Measurements from ENCODE around the gene NTHL1.

NTHL1 gene

DNA sequence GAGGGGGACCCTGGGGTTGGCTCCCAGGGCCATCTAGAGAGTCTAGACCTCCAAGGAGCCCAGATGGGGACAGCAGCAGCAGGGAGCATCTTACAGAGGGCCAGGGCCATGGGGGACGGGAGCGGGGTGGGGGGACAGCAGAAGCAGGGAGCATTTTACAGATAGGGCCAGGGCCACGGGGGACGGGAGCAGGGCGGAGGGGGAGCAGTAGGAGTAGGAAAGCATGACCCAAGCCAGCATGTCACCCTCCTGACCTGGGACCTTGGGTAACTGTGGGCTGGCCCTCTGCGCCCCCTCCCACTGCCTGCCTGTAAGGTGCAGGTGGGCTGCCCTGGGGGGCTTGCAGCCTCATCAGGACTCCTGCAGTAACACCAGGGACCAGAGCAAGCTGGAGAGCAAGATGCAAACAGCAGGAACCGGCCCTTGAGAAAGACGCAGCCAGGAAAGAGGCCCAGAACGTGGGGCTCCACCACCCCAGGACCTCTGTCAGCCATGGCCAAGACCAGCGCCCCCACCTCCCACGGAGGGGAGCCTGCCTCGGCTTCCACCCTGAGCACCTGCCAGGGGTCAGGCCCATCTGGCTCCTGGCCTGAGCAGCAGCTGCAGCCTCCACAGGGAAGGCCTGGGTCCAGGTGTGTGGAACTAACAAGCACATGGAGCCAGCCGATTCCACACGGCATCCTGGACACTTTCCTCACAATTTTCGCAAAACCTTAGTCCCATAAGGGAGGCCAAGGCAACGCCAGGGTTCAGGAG, 40.4 kb downstream of the NTHL1 start:
- no peak for DNase-seq

DNA sequence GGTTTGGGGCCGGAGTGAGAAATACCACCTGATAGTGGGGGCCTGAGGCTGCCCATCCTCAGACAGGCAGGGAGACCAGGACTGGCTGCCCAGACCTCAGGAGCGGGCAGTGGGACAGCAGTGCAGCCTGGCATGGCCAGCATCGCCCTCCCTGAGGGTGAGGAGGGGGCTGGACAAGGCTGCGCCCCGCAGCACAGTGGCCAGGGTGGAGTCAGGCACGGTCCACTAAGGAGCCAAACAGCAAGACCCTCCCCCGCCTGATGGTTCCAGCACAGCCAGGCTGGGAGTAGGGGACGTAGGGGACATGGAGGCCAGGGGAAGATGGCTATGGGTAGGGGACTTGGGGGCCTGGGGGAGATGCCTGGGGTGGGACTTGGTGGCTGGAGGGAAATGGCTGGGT, 41.3 kb downstream of the NTHL1 start:
- DNase-seq: no peak

DNA sequence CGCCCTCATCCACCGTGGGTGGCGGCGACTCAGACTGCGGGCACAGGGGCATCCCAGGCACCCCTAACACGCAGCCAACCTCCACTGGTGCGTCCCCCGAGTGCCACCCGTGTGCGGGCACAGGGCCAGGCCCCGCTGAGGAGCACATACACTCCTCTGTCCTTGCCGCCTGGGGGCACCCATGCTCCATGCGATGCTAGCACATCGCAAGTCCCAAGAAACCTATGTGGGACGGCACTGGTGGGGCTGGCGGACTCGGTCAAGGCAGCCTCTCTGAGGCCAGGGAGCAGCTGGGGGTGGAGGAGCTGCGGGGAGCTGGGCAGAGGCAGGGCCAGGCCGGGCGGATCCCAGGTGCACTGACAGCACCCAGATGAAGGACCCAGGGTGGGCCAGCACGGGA, 42.0 kb downstream of the NTHL1 start:
- DNase-seq: no peak

DNA sequence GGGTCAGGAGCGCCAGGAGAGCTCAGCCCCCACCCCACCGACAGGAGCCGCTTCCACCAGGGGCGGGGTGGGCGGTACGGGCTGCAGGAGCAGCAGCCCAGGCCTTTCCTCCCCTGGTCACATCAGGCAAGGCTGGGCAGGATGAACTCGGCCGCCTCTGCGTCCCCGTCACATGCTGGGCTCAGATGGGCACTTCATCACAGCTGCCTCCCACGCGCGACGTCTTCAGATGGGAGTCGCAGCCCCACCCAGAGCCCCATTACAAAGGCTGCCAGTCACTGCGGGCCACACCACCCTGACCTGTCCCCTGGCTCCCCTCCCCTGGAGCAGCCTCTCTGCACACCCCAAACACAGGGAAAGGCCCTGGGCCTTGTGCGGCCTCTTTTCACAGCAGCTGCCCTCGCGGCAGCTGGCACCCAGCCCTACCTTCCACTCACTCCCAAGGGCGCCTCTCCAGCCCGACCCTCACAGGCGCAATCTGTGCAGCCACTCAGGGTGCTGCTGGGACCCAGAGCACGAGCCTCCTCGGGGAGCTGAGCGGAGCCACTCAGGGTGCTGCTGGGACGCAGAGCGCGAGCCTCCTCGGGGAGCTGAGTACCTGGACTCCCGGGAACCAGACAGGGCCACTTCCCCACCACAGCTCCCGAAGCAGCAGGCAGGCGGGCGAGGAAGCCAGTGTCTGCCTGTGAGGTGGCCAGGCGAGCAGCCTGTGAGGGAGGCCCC, 42.7 kb downstream of the NTHL1 start:
- DNase-seq: no peak

DNA sequence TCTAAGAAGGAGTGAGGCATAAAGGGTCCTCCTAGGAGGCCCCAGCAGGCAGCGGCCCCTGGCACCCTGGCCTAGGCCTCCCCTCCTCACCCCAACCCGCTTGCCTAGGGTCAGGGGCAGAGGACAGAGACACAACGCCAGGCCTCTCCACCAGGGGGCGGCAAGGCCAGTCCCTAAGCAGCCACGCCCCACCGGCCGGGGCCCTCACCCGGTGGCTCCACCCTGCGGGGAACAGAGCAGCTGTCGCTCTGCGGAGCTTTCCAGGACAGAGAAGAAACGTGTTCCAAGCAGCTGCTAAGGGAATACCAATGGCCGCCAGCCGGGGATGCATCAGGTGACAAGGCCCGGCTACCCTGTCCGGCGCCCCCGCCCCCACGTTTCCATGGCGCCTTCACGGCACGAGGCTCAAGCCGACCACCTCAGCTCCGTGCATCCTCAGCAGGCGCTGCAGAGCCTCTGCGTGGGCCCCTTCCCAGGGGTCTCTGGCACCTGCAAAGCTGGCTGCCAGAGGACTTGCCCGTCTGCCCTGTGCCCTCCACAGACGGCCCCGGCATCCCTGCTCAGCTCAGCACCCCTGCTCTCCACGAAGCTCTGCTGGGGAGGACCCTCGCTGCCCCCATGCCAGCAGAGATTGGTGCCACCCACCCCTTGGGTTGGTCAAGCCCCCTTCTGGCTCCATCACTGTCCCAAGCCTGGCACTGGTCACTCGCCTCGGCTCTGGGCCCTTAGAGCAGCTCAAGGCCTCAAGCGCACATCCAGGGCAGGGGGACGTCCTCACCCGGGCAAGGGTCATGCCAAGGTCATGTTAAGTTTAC, 43.6 kb downstream of the NTHL1 start:
- peak; percentile 59 to 60 for DNase-seq

DNA sequence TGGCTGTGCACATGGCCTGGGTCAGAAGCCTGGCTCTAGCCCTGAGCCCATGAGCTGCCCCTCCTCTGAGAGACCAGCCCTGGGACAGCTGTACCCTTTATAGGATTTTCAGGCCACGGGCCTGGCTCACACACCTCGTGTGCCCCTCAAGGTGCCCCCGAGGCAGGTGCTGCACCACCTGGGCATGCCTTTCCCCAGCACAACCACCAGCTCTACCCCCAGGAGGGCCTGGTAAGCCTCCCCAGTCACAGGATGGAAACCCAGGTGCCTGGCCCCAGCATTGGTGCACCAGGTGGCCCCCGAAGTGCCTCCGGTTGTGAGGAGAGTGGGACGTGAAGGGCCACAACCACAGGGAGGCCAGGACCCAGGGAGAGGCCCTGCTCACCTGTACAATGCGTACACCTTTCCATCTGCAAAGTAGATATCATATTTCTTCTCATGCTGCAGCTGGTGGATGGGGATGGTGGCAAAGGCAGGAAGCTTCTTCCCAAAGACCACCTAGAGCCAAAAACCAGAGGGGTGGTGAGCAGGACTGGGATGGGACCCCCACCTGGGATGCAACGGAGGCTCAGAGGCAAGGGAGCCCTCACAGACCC, 44.3 kb downstream of the NTHL1 start:
- no peak for DNase-seq

DNA sequence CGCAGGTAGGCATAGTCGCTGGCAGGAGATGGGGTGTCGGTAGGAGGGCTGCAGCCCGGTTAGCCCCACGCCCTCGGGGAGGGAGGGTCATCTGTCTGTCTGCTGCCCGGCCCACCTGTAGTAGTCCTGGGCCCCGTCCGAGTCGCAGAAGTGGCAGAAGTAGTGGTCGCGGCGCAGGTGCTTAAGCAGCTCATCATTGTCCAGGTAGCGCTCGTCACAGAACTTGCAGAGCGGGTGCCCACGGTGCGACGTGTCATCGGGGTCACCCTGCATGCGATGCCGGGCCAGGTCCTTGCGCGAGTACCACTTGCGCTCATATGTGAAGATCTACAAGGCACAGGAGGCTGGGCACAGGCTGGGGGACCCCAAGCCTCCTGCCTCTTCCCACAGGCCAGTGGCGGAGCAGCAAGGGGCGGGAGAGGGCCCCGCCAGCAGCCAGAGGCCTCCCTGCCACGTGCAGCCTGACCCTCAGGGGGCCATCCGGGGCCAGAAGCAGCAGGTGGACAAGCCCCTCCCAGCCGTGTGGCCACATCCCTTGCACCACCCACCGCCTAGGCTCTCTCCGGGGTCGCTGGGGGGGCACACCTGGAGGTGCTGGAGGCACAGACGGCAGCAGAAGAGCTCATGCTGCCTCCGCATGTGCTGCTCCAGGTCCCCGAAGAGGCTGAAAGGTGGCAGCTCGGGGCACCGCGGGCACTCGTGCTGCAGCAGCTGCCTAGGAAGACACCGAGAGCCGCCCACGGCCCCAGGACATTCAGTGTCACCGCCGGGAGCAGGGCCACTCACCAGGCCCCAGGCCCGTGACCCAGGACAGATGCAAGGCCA, 45.0 kb downstream of the NTHL1 start:
- DNase-seq: no peak

DNA sequence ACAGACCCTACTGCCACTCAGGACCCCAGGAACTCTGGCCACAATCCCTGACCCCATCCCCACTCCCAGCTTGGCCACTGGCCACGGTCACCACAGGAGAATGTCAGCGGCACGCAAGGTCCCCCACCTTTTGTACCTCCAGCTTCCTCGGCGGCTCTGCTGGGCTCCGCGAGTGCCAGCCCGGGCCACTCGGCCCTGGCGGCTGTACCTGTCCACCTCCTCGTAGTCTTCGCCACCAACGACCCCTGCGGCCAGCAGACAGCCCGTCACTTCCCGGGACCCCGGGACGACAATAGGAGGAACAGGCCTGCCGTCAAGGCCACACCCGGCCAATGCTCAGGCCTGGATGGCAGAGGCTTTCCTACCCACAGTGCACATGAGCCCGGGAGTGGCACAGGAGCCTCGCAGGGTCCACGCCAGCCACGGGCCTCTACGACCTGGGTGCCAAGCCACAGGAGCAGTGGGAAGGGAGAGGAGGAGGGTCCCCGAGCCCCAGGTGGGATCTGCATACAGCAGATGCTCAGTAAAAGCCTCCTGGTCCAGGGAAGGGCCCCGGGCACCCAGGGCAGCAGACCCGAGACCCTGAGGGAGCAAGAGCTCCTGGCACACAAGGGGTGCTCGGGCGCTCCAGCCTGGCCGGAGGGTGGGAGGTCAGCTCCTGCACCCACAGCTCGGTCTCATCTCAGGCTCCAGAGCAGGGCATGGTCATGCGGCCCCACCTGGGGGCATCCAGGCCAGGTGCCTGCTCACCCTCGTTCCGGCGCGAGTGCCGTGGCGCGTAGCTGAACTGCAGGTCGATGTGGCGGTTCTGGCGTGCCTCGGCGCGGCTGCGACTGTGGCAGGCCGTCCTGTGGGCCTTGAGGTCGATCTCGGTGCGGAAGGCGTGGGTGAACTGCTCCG, 45.9 kb downstream of the NTHL1 start:
- no peak for DNase-seq

DNA sequence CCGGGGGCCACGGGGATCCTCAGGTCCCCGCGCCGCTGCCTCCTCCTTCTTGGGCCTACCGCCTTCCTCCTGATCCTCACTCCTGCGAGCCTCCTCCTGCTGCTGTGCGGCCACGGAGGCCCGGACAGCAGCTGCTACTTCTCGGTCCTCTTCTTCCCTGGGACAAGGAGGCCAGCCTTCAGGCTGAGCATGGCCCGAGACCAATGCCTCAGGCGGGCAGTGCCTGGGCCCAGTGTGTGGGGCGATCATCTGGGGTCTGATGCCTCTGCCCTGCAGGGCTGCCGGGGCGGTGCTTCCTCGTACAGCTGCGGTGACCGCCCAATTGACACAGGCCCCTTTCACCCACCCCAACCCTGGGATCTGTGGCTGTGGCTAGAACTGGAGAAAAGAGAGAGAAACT, 46.6 kb downstream of the NTHL1 start:
- DNase-seq: no peak

DNA sequence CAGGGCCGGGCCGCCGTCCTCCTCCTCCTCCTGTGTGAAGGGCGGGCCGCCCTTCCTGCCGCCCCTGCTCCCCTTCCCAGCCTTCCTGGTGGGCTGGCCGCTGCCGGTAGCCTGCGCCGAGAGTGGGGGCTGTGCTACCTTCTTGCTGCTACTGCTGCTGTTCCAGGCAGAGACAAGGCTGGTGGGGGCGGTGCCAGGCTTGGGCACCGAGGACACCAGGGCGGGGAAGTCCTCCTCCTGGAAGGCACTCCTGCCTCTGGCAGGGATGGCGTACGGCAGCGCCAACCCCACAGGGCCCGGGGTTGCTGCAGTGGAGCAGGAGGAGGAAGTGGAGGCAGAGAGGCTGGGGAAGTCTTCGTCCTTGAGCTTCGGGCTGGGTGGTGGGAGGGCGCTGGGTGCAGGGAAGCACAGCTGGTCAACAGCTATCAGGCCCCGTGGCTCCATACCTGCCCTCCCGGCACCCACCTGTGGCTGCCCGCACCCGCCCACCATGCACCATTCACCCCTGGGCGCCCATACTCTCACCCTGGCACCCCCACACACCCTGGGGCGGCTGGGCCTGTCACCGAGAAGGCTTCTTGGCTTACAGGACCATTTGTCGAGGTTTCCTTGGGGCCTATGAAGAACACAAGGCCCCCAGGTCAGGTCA, 47.6 kb downstream of the NTHL1 start:
- DNase-seq: no peak

DNA sequence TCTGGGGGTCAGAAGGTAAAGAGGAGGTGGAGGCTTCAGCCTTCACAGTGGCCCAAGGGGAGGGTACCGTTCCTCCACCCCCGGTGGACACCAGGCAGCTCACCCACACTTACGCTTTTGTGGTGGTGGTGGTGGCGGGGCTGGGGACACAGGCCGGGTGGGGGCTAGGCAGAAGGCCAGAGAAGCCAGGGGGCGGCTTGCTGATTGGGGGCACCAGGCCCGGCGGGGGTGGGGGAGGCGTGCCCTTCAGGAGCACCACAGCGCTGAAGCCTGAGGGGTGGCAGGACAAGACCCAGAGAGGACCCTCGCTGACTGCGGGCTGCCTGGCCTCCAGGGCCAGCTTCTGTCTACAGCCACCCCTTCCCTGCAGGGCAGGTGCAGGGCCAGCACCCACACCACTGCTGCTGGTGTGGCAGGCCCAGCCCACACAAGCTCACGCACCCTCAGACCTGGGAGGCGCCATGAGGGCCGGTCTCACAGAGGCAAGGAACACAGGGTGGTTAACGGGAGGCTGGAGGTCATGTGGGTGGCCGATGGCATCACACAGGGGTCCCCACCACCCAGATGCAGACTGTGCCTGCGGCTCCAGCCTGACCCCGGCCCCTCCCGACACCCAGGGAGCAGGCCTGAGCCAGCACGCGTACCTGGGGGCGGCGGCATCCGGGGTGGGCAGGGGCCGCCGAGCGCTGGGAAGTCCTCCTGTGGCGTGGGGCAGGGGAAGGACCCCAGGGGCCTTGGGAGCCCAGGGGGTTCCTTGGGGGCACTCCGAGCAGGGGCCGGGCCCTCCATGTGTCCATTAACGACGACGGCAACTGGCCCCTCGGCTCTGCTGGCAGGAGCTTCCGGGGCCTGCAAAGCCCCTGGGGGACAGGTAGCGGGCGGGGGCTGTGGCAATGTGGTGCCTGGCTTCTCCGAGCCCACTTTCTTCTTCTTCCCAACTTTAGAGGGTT, 48.5 kb downstream of the NTHL1 start:
- DNase-seq: no peak

DNA sequence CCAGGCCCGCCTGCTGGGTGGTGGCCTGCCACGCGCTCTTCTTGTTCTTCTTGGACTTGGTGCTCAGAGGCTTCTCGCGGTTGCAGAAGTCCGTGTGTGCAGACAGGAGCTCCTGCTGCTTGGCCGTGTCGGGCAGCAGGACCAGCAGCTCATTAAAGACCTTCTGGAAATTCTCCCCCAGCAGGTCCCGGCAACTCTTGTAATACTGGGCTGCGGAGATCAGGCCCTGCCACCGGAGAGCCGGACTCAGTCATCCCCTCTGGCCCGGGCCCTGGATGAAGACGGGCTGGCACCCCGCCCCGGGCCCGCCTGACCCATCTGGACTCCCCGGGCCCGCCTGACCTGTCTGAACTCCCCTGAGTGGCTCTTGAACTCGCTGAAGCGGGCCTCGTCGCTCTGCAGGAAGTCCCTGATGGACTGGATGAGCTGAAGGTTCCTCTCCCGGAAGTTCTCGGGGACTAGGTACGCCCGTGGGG, 49.2 kb downstream of the NTHL1 start:
- no peak for DNase-seq

DNA sequence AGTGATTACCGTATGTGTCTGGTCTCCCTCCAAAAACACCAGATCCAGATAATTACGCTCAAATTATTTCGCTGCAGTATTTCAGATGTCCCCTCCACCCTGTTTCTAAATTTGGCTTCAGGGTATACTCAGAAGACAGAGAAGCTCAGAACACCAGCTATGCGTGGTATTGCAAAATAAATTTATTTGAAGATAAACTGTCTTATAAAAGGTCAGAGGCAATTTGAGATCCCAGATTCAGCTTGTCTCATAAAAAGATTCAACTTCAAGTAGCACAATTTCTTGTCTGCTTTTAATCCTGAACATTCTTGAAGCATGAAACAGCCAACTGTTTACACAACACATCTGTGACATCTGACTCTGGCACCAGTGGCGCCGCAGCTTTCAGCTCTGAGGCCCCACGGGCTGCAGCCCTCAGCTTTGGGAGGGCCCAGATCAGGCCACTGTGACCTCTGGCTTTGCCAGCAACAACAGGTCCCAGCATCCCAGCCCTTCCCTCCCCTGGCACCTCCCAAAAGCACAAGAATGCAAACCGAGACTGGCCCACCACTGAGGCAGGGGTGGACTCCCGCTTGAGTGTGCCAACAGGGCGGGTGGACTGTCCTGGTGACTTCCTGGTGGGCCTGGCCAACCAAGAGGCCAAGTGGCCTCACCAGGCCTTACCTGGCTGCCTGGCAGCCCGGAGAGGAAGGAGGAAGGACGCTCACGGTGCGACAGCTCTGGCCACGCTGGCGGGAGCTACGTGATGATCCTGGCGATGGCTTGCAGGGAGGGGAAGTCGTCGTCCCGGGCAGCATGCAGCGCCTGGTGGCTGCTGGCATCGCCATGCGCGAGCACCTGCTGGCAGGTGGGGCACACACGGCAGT, 49.9 kb downstream of the NTHL1 start:
- no peak for DNase-seq

DNA sequence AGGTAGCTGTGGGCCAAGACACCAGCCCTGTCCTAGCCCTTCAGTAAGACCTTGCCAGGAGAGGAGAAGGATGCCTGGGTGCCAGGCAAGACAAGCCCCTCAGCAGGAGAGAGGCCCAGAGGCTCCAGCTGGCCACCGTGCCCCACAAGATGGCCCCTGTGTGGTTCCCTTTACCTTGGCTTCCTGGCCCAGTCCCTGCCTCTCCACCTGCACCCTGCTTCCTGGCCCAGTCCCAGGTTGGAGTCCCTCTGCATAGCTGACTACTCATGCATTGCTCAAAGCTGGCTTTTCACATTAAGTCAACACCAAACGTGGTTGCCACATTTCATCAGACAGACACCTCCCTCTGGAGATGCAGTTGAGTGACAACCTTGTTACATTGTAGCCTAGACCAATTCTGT, 53.9 kb downstream of the NTHL1 start:
- DNase-seq: no peak

DNA sequence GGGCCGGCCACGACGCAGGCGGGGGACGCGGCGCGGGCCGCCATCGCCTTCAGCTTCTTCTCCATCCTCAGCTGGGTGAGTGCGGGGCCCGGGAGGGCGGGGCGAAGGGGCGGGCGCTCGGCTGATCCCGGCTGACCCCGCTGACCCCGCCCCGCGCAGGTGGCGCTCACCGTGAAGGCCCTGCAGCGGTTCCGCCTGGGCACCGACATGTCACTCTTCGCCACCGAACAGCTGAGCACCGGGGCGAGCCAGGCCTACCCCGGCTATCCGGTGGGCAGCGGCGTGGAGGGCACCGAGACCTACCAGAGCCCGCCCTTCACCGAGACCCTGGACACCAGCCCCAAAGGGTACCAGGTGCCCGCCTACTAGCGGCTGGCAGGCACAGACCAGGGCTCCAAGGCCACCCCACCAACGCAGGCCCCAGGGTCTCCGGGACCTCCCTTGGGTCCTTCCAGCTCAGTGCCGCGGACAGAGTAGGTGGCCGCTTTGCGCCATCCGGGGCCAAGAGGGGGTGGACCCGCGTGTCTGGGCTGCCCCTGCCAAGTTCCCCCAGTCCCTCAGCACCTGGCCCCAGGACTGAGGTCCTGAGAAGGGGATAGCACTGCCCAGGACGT, 54.8 kb downstream of the NTHL1 start:
- no peak for DNase-seq

DNA sequence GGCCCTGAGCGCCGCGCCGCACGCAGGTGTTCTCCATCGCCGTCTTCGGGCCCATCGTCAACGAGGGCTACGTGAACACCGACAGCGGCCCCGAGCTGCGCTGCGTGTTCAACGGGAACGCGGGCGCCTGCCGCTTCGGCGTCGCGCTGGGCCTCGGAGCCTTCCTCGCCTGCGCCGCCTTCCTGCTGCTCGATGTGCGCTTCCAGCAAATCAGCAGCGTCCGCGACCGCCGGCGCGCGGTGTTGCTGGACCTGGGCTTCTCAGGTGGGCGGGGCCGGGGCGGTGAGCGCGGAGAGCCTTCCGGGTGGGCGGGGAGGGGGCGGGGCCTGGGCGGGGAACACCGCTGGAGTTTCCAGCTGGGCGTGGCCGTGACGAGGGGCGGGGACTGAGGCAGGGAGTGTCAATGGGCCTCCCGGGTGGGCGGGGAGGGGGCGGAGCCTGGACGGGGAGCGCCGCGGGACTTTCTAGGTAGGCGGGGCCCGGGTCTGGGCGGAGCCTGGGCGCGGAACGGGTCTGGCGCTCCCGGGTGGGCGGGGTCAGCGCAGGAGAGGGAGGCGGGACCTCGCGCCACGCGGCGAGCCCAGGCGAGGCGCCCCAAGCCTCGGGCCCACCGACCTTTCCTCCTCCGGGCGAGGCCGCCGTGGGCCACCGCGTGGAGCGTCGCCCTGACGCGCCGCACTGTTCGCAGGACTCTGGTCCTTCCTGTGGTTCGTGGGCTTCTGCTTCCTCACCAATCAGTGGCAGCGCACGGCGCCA, 55.5 kb downstream of the NTHL1 start:
- peak in 1 of 2 experiments; percentile 23 for DNase-seq

DNA sequence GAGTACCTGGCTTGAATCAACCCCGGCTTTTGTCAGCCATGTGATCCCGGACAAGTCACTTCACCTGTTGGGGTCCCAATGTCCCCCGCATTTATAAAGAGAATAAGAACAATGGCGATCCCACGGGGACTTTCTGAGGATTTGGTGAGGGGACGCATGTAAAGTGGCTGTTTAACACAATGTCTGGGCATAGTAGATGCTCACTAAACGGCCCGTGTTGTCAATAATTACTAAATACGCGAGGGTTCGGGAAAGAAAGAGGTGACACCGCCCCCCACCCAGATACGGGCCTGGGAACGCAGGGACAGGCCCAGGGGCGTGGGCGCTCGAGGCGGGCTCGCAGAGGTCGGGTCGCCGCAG, 56.1 kb downstream of the NTHL1 start:
- no peak for DNase-seq

Measured in Kasumi-1 (cell line).